ENCODE results near the gene KRT15. TPM values are rescaled to one million over a fixed set of nuclear protein-coding genes. Genes with fewer than 3 reads are reported as not detected.

KRT15 gene
- total RNA-seq, 2 experiments from 2014 or later: not detected

Small RNA genes lying within 50 kb of the gene (microRNA-seq; reads per million reads assigned to microRNA genes)
- not detected for gene MIR6510 (ENCODE audit: borderline microRNAs expressed, borderline number of aligned reads, borderline replicate concordance)

Other genes with a start within 250 kb of the KRT15 start
- not detected for gene KRTAP9-7, start 243.2 kb downstream of the KRT15 start, total RNA-seq
- gene KRTAP29-1, start 216.0 kb downstream of the KRT15 start, total RNA-seq: not detected
- not detected for gene KRTAP16-1, start 209.6 kb downstream of the KRT15 start, total RNA-seq
- not detected for gene KRTAP17-1, start 203.2 kb downstream of the KRT15 start, total RNA-seq
- not detected for gene KRT33A, start 168.1 kb downstream of the KRT15 start, total RNA-seq
- gene KRT33B, start 149.1 kb downstream of the KRT15 start, total RNA-seq: not detected
- not detected for gene KRT34, start 136.6 kb downstream of the KRT15 start, total RNA-seq
- not detected for gene KRT31, start 121.3 kb downstream of the KRT15 start, total RNA-seq
- not detected for gene KRT37, start 94.3 kb downstream of the KRT15 start, total RNA-seq
- gene KRT38, start 77.9 kb downstream of the KRT15 start, total RNA-seq: not detected
- gene KRT32, start 51.5 kb downstream of the KRT15 start, total RNA-seq: not detected
- gene KRT35, start 37.7 kb downstream of the KRT15 start, total RNA-seq: not detected
- gene KRT36, start 29.0 kb downstream of the KRT15 start, total RNA-seq: not detected
- gene KRT13, start 13.3 kb downstream of the KRT15 start, total RNA-seq: not detected
- not detected for gene KRT19, start 9.4 kb upstream of the KRT15 start, total RNA-seq
- not detected for gene KRT9, start 53.2 kb upstream of the KRT15 start, total RNA-seq
- gene KRT14, start 68.0 kb upstream of the KRT15 start, total RNA-seq: not detected
- gene KRT16, start 93.9 kb upstream of the KRT15 start, total RNA-seq: not detected
- not detected for gene KRT17, start 105.7 kb upstream of the KRT15 start, total RNA-seq
- 1,000 to 10,000 TPM; 1,052 to 1,072 TPM for gene EIF1, start 170.0 kb upstream of the KRT15 start, total RNA-seq
- not detected for gene GAST, start 193.4 kb upstream of the KRT15 start, total RNA-seq
- gene HAP1, start 215.8 kb upstream of the KRT15 start, total RNA-seq: not detected